HT-29 (cell line): ENCODE data around the gene DNM3. TPM values are rescaled to one million over a fixed set of nuclear protein-coding genes. Genes with fewer than 3 reads are reported as not detected.
A peak's percentile ranks its signal among the peaks of the same experiment; 100 is the strongest.

Experiments
- DNase-seq: peaks from one replicate; pipeline ENCODE4 v3.0.0-alpha.2; 2015; ENCODE audit warnings: low spot score
- total RNA-seq: library from RNA; depleted of rRNA; stranded (reverse); fragments of >200 nt; shearing (Covaris generic); gene quantifications from 2 replicates; pipeline ENCODE4 v1.2.3, GENCODE V29; 2014

DNM3 gene
- total RNA-seq, 1 experiment from 2014 or later = 1.3 TPM

DNA sequence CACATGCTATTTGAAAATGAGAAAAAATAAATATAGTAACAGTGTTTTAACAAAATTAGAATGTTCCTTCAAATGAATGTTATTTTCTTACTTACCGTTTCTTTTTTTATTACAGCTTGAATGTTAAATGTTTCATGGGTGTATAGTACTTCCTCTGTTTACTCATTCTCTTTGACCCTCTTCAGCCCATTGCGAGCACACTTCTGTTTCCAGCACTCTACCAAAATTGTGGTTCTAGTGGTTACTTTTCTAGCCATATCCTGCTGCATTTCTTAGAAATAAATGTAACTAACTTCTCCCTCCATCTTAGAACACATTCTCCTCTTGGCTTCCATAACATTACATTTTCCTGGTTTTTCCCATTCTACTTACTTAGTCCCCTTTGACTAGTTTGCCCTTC is 389.2 kb downstream of the DNM3 start:
- no peak for DNase-seq

GRCh38 chr1:172236958-172237357 is 395.7 kb downstream of the DNM3 start:
- DNase-seq = no peak

DNA sequence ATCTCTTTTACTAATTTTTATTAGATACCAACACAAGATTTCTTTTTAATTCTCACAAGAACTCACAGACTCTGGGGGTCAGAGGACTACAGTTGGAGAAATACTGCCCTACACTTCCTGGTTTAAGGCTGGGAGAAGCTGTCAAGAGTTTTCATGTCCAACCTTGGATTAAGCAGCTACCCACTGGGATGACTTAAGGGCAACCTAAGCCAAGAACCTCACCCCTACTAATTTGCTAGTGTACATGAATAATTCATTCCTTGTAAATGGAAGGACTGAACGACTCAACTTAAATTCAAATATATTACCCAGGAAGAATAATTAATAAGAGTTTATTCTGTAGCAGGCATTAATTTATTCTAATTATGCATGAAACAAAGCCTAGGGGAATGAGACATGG is 396.9 kb downstream of the DNM3 start:
- no peak for DNase-seq

DNA sequence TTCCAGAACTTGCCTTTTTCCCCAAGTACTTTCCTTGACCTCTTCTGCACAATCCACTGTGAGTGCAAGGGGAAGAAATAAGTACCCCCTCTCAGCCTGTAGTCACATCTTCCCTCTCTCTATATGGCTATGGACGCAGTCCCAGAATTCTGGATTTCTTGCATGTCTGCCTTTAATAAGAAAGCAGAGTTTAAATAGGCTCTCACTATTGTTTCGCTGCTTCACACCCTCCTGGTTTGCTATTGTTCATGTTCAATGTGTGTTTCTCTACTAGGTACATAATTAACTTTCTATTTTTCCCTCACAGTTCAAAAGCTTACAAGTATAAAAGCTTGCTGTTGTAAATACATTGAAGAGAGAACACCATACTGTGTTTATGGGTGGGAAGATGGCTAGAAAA is 397.7 kb downstream of the DNM3 start:
- DNase-seq = no peak

DNA sequence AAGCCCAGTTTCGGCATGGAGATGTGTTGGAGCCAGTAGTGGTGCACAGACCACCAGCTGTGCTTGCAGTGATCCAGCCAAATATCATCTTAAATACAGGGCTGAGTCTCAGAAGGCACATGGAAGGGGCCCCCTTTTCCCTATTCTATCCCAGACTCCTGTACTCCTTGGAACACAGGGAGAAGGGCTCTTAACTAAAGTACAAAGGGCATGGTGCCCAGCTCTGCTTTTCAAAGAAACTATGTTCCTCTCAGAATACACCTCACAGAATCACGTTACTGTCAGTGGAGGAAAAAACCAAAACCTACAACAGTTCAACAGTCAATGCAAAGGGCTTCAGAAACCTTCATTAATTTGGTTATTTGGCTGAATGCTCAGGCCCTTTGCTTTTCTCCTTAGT is 398.6 kb downstream of the DNM3 start:
- DNase-seq = no peak

- no peak for DNase-seq
Observed at GRCh38 chr1:172241540-172241939, 400.2 kb downstream of the DNM3 start.

DNA sequence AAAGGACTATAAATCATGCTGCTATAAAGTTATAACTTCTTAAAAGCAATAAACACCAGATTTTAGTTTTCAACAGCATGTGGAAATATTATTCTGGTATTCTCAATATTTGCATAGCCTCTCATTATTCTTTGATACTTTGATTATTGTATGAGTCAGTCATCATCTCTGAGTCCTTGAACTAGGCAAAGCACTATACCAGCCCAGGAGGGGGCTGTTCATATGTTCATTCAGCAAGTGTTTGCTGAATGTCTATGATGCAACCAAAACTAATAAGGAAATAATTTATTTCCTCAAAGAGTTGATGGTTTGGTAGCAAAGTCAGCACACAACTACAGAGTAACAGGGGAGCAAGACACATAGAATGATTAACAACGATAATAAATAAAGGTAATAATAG is 403.6 kb downstream of the DNM3 start:
- DNase-seq = peak; percentile 5

- no peak for DNase-seq
Observed at GRCh38 chr1:172245788-172246187, 404.5 kb downstream of the DNM3 start.

GRCh38 chr1:172246521-172247390 is 405.5 kb downstream of the DNM3 start:
- no peak for DNase-seq

DNA sequence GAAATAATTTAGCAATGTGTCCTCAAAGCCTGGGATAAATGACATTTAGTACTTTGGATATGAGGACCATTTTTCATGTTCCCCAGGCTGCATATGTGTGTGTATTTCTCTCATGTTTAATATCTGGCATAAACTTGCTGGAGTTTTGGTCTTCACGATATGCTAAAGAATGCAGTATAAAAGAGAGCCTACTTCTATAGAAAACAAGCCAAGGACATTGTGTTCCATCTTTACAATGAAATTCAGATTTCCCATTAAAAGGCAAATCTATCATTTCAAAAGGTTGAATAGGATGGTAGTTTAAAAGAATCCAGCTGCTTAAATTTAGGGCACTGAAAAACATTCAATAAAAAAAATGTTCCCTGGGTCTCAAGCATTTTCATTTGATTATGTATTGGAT is 410.2 kb downstream of the DNM3 start:
- no peak for DNase-seq

- DNase-seq = no peak
Observed at GRCh38 chr1:172252321-172252720, 411.0 kb downstream of the DNM3 start.

- no peak for DNase-seq
Observed at GRCh38 chr1:172252958-172253357, 411.7 kb downstream of the DNM3 start.

DNA sequence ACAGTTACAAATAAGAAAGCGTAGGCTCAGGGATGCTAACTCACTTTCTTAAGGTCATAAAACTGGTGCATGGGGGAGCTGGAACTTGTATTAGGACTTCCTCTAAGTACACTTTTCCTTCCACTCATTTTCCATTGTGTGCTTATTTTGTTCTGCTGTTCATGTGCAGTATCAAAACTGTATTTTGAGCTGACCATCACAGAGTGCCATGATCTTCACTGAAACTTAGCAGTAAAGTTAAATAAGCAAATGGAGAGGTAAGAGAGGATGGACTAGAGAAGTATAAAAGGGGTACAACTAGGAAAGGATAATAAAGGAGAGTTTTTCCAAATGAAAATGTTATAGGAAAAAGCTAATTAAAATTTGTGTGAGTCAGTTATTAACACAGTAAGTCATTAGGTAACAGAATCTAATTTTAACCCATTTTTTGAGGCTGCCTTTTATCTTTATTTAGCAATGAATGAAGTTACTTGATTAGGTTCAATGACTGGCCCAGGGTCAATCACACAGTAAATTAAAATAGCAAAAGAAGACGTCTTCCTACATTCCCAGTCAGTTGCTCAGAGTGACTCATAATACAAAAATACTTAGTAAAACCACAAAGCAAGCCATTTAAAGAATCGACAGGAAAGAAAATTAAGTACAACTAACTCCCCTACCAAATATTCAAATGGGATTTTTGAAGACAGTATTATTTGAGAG is 413.4 kb downstream of the DNM3 start:
- peak; percentile 77 for DNase-seq

- no peak for DNase-seq
Observed at GRCh38 chr1:172255223-172255560, 413.9 kb downstream of the DNM3 start.

- no peak for DNase-seq
Observed at GRCh38 chr1:172265905-172266304, 424.6 kb downstream of the DNM3 start.

- DNase-seq = no peak
Observed at GRCh38 chr1:172266528-172267174, 425.4 kb downstream of the DNM3 start.

DNA sequence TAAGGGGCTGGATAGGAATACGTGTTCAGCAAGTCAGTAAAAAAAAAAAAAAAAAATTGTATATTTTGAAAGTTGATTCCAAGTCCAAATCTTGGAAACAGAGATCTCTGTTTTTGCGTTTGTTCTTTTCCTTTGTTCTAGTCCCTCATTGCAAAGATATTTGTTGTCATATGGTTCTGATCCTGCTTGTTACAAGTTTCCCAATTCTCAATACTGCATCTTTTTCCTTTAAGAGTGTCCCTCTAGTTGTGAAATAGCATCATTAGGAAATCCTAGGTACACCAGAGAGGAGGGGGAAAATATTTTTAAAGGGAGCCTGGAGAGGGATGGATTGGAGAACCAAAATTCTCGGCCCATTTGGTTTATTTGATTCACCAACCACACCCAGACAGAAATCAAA is 426.9 kb downstream of the DNM3 start:
- DNase-seq = no peak

DNA sequence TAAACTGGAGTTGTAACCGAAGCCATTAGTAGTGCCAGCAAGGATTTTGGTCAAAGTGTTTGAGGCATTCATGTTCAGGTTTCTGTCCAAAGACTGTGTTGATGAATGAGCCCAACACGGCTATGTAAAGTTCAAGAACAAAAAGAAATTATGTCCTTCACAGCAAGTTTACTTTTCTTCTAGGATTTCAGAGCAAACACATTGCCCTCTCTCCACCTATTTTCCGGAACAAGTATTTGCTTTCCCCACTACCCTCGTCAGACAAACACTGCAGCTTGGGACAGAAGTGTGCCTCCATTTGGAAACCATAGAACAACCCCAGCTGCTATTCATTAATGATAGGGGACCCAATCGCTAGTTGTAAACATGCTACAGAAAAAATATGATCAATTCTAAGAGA is 427.8 kb downstream of the DNM3 start:
- DNase-seq = no peak

- no peak for DNase-seq
Observed at GRCh38 chr1:172269644-172270043, 428.3 kb downstream of the DNM3 start.

GRCh38 chr1:172270605-172271004 is 429.3 kb downstream of the DNM3 start:
- no peak for DNase-seq

- no peak for DNase-seq
Observed at GRCh38 chr1:172272087-172272486, 430.8 kb downstream of the DNM3 start.

DNA sequence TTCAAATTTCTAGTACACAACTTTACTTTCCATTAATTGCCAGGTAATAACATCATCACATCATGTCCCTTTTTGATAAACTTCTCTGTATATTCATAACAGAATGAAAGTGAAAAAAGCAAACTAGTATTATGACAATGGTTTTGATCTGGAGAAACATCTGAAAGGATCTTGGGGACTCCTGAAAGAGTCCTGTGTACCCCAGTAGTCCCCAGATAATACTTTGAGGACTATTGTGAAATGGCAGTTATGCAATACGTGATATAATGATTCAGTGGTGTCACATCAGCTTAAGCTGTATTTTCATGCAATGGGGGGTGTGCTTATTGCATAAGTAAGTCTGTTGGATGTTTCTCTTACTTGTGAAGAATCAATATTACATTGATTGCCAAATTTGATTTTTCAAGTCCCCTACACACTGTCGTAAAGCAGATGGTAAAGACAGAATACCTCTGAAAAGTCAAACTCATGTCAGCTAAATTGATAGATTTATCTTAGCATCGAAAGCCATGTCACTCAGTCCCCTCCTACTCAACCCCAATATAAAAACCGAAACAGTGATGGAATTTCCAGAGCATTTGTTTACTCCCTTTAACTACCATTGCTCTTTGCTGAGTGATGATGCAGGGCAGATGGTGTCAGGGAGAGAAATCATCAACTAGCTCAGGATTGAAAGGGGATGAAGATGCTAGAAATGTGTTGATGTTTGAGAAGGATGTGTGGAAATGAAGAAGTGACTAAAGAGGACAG is 432.5 kb downstream of the DNM3 start:
- no peak for DNase-seq
